HG03097 (cell line): Measurements from ENCODE around the gene MAPK1.
"Not testable (repeated sequence)": the region's sequence is repeated elsewhere in the genome, so short reads cannot be mapped to it uniquely, and the experiment has no call there.

Source experiments
- ATAC-seq: cut with Tn5 transposase; IDR thresholded peaks from one replicate; pipeline ENCODE4 v1.9.1; 2021; ENCODE audit not compliant: unreplicated experiment, low FRiP score

MAPK1 gene

DNA sequence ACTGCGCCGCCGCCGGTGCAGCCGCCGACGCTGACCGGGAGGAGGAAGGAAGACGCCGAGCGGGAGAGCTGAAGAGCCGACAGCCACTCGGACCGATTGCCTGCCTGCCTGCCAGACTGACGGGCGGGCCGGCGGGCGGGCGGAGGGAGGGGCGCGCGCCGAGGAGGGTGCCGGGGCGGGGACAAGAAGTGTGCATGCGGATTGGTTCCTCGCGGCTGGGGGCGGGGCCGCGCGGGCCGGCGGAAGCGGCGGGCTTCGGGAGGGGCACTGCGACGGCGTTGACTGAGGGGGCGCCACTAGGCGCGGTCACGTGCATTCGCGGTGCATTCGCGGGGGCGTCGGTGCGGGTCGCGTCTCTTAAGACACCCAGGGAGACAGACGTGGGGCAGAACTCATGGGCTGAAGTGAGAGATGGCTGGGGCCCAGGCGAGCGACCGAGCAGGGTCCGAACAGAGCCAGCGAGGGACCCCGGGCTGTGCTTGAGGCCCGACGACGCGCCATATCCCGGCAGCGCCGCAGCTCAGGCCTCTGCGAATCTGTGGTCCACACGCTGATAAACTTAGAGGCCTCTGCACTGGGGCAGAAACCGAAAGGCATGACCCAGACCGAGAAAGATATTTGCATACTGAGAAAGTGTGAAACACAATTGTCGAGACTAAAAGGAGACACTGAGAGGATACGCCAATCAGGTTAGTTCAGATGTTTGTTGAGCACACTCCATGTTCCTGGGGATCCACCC lies at the start of gene MAPK1:
MAPK1 (minus strand) TSS at position 118 of the 739 bp plus-strand sequence. CDS start 205 bp downstream, outside the sequence.
- peak; percentile 69 for ATAC-seq

DNA sequence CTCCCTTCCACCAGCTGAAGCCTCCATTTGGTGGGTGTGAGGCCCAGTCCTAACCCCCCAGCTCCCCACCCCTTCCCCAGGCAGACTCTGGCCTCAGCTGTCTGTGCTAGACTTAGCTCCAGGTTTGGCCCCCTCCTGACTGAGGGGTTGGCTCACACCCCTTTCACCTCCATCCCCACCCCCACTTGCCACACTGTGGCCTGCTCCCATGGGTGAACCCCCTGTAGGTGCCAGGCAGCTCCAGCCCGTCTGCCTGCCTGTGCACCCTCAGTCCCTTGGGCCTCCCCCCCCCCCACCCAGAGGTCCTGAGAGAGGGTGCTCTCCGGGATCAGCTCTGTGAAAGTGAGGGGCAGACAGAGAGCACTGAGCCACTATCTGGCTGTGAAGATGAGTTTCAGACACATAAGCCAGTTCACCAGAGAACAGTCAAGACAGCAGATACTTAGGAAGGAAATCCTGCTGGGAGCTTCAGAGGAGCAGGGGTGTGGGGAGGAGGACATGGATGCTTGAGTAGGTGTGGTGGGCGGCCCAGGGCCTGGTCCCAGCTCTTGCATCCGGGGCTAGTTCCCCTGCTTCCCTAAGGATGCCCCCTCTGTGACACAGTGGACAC lies 49.0 kb upstream of the MAPK1 start:
- no peak for ATAC-seq

DNA sequence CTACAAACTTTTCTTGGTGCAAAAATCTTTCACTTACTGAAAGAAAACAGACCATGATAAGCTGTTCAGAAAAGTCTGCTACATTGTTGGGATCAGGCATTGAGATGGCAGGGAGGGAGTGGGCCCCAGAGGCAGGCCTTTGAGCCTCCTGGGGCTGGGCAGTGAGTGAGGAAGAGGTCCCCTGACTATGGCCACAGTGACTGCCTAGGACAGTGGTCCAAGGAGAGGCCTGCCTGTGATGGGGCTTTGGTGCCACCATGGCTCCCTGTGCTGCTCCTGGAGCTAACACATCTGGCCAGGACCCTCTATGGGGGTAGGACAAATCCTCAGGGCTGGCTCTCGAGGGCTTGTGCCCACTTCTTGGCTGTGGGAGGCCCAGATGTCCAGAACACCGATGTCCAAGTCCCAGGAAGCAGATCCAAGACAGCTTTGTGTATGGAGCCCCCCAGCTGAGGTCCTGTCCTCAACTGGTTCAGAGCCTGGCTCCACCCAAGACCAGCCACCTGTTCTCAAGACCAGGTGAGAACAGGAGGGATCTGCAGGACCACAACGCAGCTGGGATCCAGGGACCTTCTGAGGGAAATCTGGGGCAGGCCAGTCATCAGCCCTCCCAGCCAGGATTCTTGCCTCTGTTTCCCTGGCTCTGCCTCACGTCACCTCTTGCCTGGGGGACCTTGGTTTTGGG lies 48.3 kb upstream of the MAPK1 start:
- ATAC-seq: no peak

DNA sequence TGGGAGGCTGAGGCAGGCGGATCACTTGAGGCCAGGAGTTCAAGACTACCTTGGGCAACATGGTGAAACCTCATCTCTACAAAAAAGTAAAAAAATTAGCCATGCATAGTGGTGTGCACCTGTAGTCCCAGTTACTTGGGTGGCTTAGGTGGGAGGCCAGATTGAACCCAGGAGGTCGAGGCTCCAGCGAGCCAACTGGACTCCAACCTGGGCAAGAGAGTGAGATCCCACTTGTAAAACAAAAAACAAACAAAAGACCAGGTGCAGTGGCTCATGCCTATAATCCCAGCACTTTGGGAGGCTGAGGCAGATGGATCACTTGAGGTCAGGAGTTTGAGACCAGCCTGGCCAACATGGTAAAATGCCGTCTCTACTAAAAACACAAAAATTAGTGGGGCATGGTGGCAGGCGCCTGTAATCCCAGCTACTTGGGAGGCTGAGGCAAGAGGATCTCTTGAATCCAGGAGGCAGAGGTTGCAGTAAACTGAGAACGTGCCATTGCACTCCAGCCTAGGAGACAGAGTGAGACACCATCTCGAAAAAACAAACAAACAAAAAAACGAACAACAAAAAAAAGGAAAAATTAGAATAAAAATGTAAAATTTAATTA lies 46.7 kb upstream of the MAPK1 start:
- not testable (repeated sequence) for ATAC-seq

DNA sequence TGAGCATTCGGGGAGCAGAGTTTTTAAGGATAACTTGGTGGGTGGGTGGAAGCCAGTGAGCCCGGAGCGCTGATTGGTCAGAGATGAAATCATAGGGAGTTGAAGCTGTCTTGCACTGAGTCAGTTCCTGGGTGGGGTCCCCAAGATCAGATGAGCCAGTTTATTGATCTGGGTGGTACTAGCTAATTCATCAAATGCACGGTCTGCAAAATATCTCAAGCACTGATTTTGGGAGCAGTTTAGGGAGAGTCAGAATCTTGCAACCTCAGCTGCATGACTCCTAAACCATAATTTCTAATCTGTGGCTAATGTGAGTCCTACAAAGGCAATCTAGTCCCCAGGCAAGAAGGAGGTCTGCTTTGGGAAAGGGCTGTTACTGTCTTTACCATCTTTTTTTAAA lies 42.9 kb upstream of the MAPK1 start:
- not testable (repeated sequence) for ATAC-seq

DNA sequence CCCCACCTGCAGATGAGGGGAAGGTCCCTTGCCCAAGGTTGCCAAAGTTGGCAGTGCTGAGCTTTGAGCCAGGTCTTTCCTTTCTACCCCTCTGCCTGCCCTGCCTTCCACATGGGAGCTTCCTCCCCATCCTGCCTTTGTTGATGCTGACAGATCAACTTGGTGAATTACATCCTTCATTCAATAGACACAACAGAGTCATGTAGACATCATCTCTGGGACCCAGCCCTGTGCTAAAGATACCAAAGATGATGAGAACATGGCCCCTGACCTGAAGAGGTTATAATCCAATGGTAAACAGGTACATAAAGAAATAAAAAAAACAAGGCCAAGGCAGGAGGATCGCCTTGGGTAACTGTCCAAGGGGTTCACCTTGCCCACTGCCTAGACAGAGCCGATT lies 42.4 kb upstream of the MAPK1 start:
- no peak for ATAC-seq

DNA sequence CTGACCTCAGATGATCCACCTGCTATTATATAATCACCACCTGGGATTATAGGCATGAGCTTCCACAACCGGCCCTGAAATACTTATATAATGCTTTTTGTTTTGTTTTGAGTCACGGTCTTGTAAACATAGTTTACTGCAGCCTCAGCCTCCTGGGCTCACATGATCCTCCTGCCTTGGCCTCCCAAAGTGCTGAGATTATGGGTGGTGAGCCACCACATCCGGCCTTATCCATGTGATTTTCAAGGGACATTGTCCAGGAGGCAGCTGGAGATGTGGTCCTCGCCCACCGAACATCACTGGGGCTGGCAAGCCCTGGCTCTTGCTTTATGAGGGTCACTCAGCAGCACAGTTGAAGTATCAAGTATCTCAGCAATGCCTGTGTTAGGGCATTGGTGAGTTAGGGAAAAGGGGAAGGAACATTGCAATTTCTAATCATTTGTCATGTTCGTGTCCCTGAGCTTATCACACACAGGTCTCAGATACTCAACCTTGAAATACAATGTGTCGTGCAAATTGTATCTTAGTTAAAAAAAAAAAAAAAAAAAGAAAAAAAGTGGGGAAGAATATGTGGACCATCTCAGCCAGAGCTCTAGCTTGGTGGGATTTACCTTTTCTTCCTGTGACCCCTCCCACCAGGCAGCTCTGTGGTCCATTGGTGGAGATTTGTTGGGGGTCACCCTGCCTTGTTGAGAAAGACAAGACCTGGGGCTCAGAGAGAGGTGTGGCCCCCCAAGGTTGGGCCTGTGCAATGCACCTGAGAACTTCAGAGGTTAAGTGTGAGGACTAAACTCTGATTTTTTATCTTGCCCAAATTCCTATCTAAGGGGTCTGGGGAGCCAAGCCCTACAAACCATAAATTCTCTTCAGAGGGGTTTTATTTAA lies 40.4 kb upstream of the MAPK1 start:
- no peak for ATAC-seq

DNA sequence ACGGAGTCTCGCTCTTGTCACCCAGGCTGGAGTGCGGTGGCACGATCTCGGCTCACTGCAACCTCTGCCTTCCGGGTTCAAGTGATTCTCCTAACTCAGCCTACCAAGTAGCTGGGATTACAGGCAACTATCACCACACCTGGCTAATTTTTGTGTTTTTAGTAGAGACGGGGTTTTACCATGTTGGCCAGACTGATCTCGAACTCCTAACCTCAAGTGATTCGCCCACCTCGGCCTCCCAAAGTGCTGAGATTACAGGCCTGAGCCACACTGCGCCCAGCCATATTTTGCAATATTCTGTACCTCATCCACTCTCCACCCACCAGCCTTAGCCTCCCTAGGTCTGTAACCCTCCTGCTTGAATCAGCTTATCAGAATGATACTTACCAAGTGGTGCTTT lies 37.8 kb upstream of the MAPK1 start:
- ATAC-seq: not testable (repeated sequence)

DNA sequence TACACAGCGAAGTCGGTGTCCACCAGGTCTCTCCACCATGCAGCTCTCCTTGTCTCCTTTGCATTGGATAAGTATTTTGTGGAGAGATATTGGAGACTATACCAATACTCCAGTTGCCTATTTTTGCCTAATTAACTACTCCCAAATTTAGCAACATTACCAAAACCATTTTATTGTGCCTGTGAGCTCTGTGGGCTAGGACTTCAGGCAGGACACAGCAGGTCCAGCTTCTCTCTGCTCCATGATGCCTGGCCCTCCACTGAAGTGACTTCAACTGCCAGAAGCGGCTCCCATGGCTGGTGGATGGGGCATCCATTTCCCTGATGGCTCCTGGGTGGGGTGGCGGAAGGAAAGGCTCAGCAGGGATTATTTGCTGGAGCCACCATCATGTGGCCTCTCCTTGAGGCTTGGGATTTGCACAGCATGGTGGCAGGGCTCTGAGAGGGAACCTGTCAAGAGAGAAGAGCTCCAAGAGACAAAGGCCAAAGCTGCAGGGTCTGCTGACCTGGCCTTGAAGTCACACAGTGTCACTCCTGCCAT lies 36.9 kb upstream of the MAPK1 start:
- no peak for ATAC-seq

DNA sequence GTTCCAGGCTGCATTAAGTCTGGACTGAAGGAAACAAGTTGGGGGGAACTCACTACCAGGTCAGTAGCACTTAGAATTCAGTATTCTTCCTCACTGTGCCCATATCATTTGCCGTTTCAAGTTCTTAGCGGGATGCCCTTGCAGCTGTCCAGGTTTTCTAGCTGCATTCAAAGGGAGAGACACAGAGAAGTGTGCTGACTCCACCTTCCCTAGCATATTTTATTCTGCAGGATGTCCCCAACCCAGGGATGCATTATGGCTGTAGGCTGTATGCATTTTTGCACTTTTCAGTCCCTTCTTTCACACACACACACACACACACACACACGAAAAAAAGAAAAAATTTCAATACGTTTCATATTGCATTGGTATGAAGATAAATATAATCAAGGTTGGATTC lies 35.8 kb upstream of the MAPK1 start:
- no peak for ATAC-seq

DNA sequence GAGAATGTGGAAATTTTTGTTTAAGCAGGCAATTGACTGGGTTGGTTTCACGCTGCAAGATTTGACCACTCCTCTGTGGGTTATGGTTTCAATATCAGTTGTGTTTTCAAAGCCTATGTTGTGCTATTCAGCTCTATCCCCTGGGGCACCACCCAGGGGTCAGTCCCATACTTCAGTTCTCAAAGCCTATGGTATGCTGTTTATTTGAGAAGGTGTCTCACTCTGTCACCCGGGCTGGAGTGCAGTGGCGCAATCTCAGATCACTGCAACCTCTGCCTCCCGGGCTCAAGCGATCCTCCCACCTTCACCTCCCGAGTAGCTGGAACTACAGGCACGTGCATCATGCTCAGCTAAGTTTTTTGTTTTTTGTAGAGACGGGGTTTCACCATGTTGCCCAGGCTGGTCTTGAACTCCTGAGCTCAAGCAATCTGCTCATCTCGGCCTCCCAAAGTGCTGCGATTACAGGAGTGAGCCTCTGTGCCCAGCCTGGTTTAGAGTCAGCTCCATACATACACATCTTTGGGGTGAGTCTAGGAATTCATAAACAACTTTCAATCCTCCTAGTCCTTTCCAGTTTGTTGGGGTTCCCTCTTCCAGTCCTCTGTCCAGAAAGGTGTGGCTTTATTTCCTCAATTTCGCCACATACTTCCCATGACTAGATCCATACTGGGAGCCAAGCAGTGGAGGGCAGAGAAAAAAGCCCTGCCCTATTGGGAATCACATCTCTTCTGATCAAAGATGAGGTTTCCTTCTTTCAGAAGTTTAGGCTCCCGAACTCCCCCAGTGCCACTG lies 35.0 kb upstream of the MAPK1 start:
- ATAC-seq: no peak

DNA sequence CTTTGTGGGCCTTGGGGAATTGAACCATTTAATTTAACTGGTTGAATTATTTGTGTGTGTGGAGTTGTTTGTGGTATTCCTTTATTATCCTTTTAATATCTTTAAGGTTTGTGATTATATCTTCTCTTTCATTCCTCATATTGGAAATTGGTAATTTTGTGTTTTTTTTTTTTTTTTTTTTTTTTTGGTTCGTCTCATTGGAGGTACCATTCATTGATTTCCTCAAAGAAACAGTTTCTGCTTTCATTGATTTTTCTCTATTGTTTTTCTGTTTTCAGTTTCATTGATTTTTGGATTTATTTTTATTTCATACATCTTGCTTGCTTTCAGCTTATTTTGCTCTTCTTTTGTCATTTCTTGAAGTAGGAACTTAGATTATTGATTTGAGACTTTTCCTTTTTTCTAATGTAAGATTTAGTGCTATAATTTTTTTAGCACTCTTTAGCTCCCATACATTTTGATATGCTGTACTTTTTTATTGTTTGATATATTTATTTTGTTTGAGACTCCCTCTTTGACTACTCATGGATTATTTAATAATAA lies 31.0 kb upstream of the MAPK1 start:
- no peak for ATAC-seq

DNA sequence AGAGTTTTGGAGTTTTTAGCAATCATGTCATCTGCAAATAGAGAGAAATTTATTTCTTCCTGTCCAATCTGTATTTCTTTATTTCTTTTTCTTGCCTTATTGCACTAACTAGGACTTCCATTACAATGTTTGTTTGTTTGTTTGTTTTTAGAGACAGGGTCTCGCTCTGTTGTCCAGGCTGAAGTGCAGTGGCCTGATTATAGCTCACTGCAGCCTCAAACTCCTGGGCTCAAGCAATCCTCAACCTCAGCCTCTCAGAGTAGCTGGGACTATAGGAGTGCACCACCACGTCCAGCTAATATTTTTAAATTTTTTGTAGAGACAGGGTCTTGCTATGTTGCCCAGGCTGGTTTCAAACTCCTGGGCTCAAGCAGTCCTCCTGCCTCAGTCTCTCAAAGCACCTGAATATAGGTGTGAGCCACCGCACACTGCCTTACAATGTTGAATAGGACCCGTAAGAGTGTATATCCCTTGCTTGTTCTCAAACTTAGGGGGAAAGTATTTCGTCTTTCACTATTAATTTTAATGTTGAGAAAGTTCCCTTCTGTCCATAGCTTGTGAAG lies 29.6 kb upstream of the MAPK1 start:
- no peak for ATAC-seq

DNA sequence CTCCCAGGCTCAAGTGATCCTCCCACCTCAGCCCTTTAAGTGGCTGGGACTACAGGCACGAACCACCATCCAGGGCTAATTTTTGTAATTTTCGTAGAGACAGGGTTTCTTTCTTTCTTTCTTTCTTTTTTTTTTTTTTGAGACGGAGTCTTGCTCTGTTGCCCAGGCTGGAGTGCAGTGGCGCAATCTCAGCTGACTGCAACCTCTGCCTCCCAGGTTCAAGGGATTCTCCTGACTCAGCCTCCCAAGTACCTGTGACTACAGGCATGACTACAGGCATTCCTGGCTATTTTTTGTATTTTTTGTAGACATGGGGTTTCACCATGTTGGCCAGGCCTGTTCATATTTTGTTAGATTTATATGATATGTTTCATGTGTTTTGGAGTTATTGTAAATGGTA lies 28.8 kb upstream of the MAPK1 start:
- ATAC-seq: not testable (repeated sequence)

DNA sequence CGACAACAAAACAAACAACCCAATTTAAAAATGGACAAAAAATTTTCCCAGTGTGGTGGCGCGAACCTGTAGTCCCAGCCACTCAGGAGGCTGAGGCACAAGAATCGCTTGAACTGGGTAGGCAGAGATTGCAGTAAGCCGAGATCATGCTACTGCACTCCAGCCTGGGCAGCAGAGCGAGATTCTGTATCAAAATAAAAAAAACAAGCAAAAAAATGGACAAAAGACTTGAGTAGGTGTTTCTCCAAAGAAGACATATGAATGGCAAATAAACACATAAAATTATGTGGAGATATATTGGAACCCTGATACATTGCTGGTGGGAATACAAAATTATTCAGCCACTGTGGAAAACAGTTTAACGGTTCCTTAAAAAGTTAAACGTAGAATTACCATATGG lies 27.4 kb upstream of the MAPK1 start:
- no peak for ATAC-seq

DNA sequence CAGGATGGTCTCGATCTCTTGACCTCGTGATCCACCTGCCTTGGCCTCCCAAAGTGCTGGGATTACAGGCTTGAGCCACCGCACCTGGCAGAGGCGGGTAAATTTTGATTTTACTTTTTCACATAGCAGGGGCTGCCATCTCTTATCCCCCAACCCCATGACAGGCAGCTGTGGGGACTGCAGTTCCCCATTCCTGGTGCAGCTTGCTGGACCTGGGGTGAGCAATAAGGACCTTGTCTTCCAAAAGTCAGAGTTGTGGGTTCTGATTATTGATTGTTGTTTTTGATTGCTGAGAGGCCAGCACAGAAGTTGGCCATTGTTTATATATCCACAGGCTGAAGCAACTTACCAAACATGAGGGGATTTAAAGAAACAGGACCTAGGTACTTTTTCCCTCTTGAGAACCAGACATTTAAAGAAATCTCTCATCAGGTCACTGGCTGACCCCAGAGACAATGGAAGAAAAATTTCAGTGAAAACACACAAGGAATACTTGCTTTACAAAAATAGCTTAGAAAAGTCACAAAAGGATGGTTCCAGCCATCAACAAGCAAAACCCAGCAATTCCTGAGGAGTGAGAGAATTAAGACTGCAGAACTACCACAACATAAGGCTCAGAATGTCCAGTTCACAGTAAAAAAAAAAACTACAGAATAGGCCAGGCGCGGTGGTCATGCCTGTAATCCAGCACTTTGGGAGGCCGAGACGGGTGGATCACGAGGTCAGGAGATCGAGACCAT lies 22.0 kb upstream of the MAPK1 start:
- no peak for ATAC-seq

DNA sequence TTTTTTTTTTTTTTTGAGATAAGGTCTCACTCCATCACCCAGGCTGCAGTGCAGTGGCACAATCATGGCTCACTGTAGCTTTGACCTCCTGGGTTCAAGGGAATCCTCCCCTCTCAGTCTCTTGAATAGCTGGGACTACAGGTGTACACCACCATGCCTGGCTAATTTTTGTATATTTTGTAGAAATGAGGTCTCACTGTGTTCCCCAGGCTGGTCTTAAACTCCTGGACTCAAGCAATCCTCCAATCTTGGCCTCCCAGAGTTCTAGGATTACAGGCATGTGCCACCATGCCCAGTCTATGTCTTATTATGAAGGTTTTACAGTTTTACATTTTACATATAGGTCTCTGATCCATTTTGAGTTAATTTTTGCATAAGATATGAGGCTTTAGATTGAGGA lies 20.4 kb upstream of the MAPK1 start:
- no peak for ATAC-seq

DNA sequence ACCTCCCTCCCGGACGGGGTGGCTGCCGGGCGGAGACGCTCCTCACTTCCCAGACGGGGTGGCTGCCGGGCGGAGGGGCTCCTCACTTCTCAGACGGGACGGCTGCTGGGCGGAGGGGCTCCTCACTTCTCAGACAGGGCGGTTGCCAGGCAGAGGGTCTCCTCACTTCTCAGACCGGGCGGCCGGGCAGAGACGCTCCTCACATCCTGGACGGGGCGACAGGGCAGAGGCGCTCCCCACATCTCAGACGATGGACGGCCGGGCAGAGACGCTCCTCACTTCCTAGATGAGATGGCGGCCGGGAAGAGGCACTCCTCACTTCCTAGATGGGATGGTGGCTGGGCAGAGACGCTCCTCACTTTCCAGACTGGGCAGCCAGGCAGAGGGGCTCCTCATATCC lies 16.5 kb upstream of the MAPK1 start:
- not testable (repeated sequence) for ATAC-seq
